ENCODE measurements around the gene MOV10.
"Not testable (repeated sequence)": the region's sequence is repeated elsewhere in the genome, so short reads cannot be mapped to it uniquely, and the experiment has no call there.

The MOV10 gene

DNA sequence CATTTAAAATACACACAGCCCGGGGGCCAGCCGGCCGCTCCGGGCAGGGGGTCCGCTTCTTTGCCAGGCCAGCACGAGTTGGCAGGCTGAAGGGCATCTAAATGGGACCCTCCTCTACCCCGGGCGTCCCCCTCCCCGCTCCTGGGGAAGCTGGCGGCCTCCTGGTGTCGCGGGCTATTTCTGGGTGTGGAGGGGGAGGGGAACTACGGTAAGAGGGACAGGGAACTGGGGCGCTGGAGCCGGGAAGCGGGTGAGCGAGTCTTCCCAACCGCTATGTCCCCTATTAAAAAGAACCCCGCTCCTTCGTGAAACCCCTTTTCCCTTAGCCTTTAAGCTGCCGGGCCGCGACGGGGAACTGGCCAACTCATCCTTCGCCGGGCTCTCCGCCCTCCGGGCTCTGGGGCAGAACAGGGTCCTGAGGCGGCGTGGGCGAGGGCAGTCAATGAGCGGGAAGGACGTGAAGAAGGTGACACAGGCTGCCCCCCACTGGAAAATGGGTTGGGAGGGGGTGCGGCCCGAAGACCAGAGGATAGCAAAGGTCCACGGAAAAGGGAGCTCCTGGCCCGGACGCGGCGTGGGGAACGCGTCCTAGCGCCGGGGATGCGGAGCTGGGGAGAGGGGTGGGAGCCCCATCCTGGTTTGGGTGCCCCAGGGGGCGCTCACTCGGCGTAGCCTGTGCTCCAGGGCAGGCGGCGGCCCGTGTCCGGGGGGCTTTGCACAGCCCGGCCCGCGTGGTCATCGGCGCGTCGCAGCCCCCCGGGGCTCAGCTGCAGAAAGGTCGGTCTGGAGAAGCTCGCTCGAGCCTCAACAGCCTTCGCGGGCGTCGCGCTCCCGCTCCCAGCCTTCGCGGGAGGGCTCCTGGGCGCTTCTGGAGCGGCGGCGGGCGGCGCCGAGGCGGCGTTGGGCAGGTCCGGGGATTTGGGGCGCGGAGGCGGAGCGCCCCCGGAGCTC is 40.1 kb downstream of the MOV10 start:
- DNase-seq = no peak

DNA sequence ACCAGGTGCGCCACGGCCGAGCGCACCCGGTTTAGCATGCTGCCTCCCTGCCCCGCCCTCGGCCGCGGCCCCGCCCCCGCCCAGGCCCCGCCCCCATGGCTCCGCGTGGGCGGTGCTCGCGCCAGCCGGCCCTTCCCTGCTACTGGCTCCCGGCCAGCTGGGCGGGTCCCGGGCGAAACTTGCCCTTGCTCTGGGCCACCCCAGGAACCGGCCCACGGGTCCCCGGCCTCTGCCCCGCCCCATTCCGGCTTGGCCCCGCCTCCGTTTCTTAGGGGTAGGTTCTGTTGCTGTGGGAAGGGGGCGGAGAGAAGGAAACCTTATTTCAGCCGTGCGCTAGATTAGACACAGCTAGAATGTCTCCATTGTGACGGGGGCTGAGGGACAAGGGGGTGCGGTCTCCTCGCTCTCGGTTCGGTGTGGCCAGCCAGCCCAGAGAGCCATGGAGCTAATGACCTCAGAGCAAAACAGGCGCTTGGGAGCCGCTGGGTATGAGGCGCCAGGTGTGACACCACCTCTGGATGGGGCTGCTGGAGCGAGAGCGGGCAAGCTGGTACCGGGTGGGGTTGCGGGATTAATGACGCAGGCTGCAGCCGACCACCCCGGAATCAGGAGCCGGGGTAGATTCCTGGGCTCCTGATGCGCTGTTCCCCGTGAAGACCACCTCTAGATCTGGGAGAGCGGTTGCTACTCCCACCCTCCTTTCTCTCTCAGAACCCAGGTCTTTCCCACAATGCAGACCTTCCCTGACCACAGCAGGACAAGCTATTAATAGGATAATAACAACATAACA is 41.0 kb downstream of the MOV10 start, which contains the start of gene PPM1J:
Gene PPM1J (minus strand): TSS at position 69 of the 790 bp plus-strand sequence. CDS start 31 bp downstream, at position 38.
- DNase-seq = peak; percentile 91

DNA sequence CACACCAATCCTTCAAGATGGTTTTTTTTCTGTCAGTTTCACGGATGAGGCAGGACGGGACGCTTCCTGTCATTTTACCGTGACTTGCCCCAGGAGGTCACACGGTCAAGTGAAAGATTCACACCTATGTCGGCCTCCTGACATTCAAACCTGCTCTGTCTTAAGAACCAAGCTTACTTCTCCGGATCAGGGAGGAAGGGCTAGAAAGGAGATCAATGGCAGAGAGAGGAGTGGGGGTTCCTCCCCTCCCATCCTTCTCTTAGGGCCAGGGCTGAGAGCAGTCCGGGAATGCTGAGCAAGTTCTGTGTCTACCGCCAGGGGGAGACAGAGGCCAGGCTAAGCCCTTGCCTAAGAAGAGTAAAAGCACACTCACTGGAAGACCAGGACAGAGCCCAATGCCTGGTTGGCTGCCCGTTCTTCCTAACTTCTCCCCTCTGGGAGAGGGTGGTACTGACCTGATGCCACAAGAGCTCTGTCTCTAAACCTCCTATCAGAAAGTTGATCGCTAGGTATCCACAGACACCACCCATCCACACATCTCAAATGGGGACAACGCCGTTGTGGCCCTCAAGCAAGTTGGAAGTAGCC is 41.8 kb downstream of the MOV10 start:
- peak; percentile 85 for DNase-seq

DNA sequence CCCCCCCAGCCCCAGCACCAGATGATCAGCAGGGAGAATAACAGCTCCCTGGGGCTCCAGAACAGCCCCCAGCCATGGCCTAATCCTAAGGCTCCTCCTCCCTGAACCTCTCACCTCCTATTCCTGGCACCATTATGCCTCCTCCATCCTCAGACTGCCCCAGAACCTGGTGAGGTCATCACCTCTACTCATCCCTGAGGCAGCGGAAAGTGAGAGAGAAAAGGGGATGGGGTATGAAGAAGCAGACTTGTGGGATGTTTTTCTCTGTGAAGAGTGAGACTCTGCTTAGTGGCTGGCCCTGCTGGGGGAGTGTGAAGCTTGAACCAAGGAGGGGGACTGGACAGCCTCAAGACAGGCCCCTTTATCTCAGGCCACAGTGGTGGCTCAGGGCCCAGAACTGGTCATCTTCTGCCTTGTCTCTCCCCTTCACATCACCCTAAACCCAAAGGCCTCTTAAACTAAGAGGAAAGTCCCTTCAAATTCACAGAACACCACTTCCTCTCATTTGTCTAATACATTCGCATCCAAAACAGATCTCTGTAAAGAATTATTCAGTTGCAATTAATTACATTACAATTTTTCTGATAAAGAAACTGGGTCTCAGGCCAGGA is 42.9 kb downstream of the MOV10 start:
- no peak for DNase-seq

DNA sequence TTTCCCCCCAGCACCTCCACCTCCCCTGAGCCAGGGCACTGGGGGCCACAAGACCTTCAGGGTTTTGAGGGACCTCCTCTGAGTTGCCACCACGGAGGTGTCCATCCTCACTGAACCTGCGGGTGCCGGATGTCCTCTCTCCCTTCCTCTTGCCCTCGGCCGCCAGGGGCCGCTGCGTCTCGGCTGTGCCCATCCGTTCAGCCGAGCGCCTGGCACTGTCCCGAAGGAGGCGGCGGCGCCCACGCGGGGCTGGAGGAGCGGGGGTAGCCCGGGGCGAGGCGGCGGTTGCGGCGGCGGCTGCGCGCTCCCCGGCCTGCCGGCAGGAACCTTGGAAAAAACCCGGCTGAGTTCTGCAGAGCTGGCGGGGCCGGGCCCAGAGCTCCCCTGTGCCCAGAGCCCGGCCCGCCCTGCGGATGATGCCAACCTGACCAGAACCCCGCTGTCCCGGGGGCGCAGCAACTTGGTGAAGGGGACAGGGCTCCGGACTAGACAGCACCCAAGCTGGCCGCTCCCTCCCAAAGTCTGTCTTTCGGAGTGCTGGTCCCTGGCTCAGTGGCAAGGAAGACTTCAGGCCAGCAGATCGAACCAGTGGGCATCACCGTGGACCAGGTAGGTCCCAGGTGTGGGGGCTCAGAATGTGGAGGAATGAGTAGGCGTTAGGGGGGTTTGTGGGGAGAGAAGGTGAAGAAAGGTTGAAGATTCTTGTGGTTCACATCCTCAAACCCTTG is 44.4 kb downstream of the MOV10 start:
- DNase-seq = peak; percentile 61

DNA sequence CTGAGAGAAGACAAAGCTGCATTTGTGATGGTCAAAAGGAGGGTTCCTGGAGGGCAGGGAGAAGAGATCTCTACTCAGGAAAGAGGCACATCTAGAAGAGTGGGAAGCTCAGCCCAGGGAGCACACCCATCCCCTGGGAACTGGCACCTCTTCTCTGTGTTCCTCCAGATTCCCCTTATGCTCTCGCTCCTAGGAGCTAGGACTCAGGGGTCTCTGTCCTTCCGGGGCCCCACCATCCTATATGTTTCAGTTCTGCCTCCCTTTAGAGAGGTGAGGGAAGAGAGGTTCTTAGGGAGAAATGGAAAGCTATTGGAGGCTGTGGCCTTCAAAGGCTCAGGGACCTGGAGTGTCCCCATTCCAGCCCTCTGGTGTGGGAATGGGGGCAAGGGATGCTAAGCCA is 45.2 kb downstream of the MOV10 start:
- no peak for DNase-seq

DNA sequence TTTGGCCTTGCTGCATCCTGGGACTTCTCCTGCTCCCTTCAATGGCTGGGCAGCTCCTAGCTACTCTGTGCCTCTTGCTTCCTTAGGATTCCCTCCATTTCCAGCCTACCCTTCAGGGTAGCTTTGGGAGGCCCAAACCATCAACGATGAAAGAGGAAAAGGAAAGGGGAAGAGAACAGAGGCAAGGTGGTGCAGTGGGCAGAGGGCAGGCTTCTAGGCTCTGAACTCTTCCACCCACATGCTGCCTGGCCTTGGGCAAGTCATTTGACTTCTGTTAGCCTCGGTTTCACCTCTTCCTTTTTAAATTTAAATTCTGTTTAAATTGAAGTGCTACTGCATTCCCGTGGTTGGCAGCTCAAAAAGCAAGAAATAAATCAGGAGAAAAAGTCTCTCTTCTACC is 46.3 kb downstream of the MOV10 start:
- DNase-seq = no peak

DNA sequence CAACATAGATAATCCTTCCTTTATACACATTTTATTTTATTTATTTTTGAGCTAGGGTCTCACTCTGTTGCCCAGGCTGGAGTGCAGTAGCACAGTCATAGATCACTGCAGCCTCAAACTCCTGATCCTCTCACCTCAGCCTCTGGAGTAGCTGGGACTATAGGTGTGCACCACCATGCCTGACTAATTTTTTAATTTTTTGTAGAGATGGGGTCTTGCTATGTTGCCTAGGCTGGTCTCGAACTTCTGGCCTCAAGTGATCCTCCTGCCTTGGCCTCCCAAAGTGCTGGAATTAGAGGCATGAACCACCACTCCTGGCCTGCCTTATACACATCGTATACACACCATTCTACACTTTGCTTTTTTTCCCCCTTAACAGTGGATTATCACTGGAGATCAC is 46.8 kb downstream of the MOV10 start:
- DNase-seq = not testable (repeated sequence)

DNA sequence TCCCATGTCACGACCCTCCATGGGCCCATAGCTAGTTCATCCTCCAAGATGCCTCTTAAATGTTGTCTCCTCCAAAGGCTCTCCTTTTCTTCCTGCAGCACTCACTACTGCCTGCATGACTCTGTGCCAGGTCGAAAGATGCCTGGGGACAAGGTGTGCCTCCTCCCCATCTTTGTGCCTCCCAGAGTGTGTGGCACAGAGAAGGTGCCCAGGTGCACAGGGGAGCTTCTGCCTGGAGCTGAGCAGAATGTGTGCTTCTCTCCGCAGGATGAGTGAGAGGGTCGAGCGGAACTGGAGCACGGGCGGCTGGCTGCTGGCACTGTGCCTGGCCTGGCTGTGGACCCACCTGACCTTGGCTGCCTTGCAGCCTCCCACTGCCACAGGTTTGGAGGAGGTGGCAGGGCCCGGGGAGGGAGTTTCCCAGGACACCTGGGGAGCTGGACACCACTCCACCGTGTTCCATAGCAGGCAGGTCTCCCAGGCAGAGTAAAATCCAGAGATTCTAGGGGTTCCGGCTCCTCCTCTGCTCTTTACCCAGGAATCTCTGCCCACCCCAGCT is 47.6 kb downstream of the MOV10 start:
- no peak for DNase-seq

DNA sequence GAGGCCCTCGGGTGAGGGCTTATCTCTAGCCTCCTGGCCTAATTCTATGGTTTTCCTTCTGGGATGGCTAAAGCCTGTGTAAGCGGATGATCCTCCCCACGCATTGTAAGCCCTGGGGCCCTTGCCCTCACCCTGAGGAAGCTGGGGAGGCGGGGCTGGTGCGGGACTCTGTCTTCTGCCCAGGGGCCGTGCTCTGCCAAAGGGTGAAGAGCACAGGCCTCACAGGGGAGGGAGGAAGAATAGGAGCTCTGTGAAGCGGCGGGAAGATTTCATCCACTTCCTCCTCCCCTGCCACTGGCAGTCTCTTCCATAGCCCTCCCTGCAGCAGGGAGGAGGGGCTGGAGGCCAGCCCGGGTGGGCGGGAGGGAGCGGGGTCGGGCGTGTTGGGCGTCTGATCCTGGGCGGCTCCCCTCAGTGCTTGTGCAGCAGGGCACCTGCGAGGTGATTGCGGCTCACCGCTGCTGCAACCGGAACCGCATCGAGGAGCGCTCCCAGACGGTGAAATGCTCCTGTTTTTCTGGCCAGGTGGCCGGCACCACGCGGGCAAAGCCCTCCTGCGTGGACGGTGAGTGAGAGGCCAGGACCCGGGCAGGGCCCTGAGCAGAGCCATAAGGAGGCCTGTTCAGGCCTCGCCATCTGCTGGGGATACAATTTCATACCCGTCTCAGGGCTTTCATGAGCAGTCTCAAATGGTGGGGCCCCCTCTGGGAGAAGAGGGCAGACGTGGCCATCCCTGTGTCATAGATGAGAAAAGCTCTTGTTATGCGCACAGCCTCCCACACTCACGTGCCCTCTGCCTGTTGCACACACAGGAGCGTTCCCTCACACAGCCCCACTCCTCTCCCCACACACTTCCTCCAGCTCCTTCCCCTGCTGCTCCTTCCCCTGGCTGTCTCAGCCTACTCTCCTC is 48.4 kb downstream of the MOV10 start:
- DNase-seq = peak; percentile 64

DNA sequence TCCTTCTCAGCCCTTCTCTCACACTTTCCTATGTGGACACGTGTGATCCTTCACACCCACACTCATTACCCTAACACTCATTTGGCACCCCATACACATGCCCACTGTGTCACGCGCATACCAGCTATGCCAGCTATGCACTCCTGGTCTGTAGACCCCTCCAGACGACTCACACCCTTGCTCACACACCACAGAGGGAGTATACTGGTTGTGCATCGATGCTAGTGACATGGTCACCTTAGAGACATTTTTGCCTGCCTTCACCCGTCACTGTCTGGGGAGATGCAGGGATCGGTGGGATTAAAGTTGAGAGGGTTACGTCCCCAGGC is 49.0 kb downstream of the MOV10 start:
- DNase-seq = peak; percentile 40

DNA sequence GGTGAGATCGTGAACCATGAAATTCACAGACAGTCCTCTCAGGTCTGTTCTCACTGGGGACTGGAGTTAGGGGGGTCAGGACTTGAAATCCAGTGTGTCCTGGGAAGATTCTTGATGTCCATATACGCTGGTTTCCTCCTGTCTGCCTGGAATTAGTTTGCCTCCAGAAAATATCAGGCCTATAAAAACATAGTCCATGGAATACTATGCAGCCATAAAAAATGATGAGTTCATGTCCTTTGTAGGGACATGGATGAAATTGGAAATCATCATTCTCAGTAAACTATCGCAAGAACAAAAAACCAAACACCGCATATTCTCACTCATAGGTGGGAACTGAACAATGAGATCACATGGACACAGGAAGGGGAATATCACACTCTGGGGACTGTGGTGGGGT is 49.8 kb downstream of the MOV10 start:
- DNase-seq = not testable (repeated sequence)

DNA sequence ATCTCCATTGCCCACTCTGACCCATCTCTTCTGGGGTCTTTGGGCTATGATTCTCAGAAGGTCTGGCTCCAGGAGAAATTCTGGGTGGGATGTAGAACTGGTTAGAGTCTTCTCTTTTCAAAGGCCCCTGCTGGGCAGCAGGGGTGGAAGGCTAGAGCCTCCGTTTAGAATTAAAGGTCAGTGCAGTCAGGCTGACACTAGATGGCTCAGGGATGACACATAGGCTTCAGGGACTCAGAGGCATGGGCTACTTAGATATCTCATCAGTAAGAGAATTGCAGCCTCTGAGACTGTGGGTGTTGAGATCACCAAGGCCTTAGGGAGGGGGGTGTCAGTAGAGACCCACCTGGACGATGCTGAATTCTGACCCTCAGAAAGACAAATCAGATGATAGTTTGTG is 53.3 kb downstream of the MOV10 start:
- DNase-seq = no peak

DNA sequence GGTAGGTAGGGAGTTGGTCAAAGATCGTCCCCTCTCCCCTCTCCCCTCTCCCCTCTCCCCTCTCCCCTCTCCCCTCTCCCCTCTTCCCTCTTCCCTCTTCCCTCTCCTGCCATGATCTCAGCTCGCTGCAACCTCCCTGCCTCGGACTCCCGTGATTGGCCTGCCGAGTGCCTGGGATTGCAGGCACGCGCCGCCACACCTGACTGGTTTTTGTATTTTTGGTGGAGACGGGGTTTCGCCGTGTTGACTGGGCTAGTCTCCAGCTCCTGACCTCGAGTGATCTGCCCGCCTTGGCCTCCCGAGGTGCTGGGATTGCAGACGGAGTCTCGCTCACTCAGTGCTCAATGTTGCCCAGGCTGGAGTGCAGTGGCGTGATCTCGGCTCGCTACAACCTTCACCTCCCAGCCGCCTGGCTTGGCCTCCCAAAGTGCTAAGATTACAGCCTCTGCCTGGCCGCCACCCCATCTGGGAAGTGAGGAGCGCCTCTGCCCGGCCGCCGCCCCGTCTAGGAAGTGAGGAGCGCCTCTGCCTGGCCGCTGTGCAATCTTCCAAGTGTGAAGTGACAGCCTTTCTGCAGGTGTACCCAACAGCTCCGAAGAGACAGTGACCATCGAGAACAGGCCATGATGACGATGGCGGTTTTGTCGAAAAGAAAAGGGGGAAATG is 54.0 kb downstream of the MOV10 start:
- not testable (repeated sequence) for DNase-seq

DNA sequence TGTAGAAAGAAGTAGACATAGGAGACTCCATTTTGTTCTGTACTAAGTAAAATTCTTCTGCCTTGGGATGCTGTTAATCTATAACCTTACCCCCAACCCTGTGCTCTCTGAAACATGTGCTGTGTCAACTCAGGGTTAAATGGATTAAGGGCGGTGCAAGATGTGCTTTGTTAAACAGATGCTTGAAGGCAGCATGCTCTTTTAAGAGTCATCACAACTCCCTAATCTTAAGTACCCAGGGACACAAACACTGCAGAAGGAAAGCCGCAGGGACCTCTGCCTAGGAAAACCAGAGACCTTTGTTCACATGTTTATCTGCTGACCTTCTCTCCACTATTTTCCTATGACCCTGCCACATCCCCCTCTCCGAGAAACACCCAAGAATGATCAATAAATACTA is 54.6 kb downstream of the MOV10 start:
- DNase-seq = not testable (repeated sequence)

DNA sequence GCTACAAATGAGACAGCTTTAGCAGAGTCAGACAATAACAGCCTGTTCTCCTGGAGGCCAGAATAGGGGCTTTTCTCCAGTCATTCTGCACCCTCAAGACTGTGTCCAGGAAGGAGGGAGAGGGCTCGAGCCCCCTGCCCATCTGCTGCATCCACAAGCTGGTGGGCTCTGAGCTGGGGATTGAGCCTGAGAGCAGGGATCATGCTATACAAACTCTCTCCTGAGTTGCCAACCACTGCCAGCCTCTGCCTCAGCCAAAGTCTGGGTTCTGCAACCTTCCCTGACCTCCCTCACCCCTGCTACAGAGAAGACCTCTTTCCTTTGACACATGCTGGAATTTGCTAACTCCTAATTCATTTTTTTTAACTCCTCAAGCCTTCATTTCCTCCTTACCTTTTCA is 55.5 kb downstream of the MOV10 start:
- no peak for DNase-seq

DNA sequence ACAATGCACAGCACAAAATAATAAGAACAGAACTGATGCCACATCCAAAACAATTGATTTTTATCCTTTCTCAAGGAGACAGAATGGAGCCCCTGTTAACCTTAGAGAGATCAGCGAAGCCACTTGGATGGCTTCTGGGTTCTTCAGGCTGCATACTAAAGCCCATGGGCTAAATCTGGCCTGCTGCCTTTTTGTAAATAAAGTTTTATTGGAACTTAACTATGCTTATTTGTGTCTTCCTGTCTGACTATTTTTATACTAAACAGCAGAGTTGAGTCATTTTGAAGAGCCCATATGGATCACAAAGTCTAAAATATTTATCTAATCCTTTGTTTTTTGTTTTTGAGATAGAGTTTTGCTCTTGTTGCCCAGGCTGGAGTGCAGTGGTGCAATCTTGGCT is 57.0 kb downstream of the MOV10 start:
- no peak for DNase-seq

DNA sequence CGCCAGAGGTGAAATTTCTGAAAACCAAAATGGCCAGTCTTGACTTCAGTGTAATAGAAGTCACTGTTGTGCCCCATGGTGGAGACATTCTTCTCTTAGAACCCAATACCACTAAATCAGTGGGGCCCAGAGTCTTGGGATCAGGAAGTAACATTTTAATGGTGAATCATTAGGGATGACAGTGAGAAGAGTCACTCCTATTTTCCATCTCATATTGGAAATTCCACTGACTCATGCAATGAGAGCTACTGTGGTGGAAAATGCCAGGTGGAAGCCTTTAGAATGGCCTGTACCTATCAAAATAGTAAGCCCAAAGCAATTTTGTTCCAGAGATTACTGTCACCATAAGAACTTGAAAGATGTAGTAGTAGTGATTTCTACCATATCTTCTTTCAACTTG is 61.3 kb downstream of the MOV10 start:
- peak; percentile 90 for DNase-seq

DNA sequence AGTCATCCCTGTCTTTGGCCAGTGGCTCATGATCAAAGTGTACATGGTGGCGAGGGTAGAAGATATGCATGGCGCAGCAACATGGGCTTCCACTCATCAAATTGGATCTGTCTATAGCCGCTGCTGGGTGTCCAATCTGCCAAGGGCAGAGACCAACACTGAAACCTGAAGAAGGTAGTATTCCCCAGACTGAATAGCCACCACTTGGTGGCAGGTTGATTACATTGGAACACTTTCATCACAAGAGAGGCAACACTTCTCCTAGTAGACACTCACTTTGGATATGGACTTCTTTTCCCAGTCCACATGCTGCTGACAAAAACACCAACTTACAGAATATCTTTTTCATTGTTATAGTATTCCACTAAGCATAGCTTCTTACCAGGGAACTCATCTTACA is 63.1 kb downstream of the MOV10 start:
- DNase-seq = no peak
